ENCODE measurements around the gene CCDC148.

- TF ChIP-seq CTCF (IDR thresholded peaks at IDR 0.05; ENCODE audit: extremely low read depth in 1 of 2, insufficient read depth in 1 of 2, low read depth in 1 of 2, low read length in 2 of 2) (peak in 1 of 2 donors; percentile 27), POLR2A (IDR thresholded peaks at IDR 0.05; ENCODE audit: low read depth, low read length) (no peak), POLR2AphosphoS5 (IDR thresholded peaks at IDR 0.05; ENCODE audit: insufficient read depth, low read depth, low read length) (no peak)
Observed at GRCh38 chr2:158179660-158180059, 276.9 kb downstream of the CCDC148 start.

Measured in endothelial cell of umbilical vein (primary cell).